CD4-positive, alpha-beta T cell (primary cell): ENCODE data around the gene GADD45B. TPM values are rescaled to one million over a fixed set of nuclear protein-coding genes. Genes with fewer than 3 reads are reported as not detected.

ENCODE experiments used
- ATAC-seq: fragments of 200-7000 bp; cut with Tn5 transposase; one replicate; pipeline ENCODE4 v1.10.0; 2022; ENCODE audit warnings: mild to moderate bottlenecking; ENCODE audit not compliant: poor library complexity
- CTCF ChIA-PET: fragments of 350-600 bp; sonication (Branson Sonifier 250); formaldehyde crosslinking; loops from one replicate; lab custom pipeline; 2021; ENCODE audit warnings: antibody characterized with exemption, inconsistent platforms; lab: Charles Lee
- POLR2A ChIA-PET: fragments of 350-600 bp; sonication (Branson Sonifier 250); formaldehyde crosslinking; loops from one replicate; lab custom pipeline; 2021; ENCODE audit warnings: antibody characterized with exemption, inconsistent platforms; lab: Charles Lee
- DNase-seq, 14 experiments: peaks; one replicate each; pipeline ENCODE4 v3.0.0-alpha.2; 2013 to 2020; ENCODE audit warnings: mixed read lengths in 2 of 14
- H3K27ac ChIP-seq, 2 donors: one replicate each; pipeline versions ENCODE4 v1.5.1 to v1.7.0; 2013; ENCODE audit warnings: low read length in 2 of 2, low read depth in 1 of 2, mild to moderate bottlenecking in 1 of 2
- H3K27me3 ChIP-seq, 2 experiments: 1 replicate in 1 of 2; 2 replicates in 1 of 2; pipeline versions ENCODE4 v1.6.1 to v1.7.0; 2013; ENCODE audit warnings: low read length in 2 of 2, control low read depth in 1 of 2, mild to moderate bottlenecking in 1 of 2, moderate library complexity in 1 of 2; ENCODE audit not compliant: insufficient read depth in 2 of 2, control insufficient read depth in 1 of 2
- H3K36me3 ChIP-seq: one replicate; pipeline ENCODE4 v1.6.1; 2013; ENCODE audit warnings: low read length, control low read depth; ENCODE audit not compliant: insufficient read depth
- H3K4me1 ChIP-seq: one replicate; pipeline ENCODE4 v1.6.1; 2013; ENCODE audit warnings: low read length, control low read depth; ENCODE audit not compliant: insufficient read depth
- H3K4me3 ChIP-seq: one replicate; pipeline ENCODE4 v1.5.1; 2013; ENCODE audit warnings: mild to moderate bottlenecking, low read length, moderate library complexity
- H3K9me3 ChIP-seq, 2 experiments: 1 replicate in 1 of 2; 2 replicates in 1 of 2; pipeline versions ENCODE4 v1.6.1 to v1.7.0; 2013; ENCODE audit warnings: low read length in 2 of 2, mild to moderate bottlenecking in 2 of 2, control low read depth in 1 of 2, moderate library complexity in 1 of 2; ENCODE audit not compliant: control insufficient read depth in 1 of 2, insufficient read depth in 1 of 2
- H3K27ac Mint-ChIP-seq: one replicate; pipeline ENCODE4 v1.8.0; 2020; ENCODE audit warnings: mixed read lengths
- H3K27me3 Mint-ChIP-seq: one replicate; pipeline ENCODE4 v1.8.0; 2021; ENCODE audit warnings: mixed read lengths
- H3K36me3 Mint-ChIP-seq: one replicate; pipeline ENCODE4 v1.8.0; 2021; ENCODE audit warnings: low read depth, mixed read lengths
- H3K4me1 Mint-ChIP-seq: one replicate; pipeline ENCODE4 v1.8.0; 2021; ENCODE audit warnings: low read depth, mixed read lengths
- H3K4me3 Mint-ChIP-seq: one replicate; pipeline ENCODE4 v1.8.0; 2020; ENCODE audit warnings: mild to moderate bottlenecking, mixed read lengths
- H3K9me3 Mint-ChIP-seq: one replicate; pipeline ENCODE4 v1.8.0; 2020; ENCODE audit warnings: mixed read lengths
- intact Hi-C, 2 experiments: fragments of 100-400 bp; cut with DNase I in 1 of 2; cut with micrococcal nuclease in 1 of 2; formaldehyde crosslinking; loops; one replicate each; pipeline versions ENCODE4 v1.15.1 to v1.9.0; 2023 to 2025; cut with DNase I, micrococcal nuclease
- total RNA-seq, 174 experiments: library from RNA in 2 of 174; stranded (reverse) in 2 of 174; gene quantifications; one replicate each; pipeline ENCODE4 v1.2.3 and lab custom pipeline; 2021 to 2026
- TF ChIP-seq, protein P1 (sequence below): fragments of 200-600 bp; IDR thresholded peaks from one replicate; pipeline ENCODE4 v1.8.0; 2022; ENCODE audit warnings: antibody characterized with exemption, mild to moderate bottlenecking

Gene GADD45B
- total RNA-seq, 2 experiments from 2014 or later, result 284 to 285 TPM

DNA sequence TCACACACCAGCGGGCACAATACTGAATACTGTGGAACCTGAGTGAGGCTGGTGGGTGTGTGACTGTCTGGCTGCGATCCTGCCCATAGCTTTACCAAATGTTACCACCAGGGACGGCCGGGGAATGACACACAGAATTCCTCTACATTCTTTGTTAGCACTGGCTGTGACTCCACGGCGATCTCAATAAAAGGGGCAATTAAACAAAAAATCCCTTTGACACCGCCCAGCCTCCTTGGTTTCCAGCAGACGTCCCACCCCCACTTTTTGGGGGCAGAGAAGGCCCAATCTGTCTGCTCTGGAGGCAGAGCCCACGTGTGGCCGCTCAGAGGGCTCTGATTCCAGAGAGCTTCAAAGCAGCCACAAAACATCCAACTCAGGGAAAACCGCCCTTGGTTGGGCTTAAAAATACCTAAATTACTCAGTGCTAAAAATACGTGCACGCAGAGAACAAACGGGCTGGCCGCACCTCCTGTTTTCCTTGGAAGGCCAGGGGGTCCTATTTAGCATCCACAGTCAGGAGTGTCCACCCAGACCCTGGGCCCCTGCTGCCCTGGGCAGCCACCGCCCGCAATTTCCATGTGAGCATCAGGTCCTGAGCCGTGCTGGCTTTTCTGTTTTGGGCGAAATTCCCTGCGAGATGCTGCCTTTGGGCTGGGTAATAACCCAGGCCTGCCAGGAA lies 47.8 kb downstream of the GADD45B start:
- TF ChIP-seq, protein P1, sequence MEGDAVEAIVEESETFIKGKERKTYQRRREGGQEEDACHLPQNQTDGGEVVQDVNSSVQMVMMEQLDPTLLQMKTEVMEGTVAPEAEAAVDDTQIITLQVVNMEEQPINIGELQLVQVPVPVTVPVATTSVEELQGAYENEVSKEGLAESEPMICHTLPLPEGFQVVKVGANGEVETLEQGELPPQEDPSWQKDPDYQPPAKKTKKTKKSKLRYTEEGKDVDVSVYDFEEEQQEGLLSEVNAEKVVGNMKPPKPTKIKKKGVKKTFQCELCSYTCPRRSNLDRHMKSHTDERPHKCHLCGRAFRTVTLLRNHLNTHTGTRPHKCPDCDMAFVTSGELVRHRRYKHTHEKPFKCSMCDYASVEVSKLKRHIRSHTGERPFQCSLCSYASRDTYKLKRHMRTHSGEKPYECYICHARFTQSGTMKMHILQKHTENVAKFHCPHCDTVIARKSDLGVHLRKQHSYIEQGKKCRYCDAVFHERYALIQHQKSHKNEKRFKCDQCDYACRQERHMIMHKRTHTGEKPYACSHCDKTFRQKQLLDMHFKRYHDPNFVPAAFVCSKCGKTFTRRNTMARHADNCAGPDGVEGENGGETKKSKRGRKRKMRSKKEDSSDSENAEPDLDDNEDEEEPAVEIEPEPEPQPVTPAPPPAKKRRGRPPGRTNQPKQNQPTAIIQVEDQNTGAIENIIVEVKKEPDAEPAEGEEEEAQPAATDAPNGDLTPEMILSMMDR, result no peak
- H3K4me1 Mint-ChIP-seq, result no peaks in the 10 kb centered on the region
- H3K9me3 Mint-ChIP-seq, result no peaks in the 10 kb centered on the region
- Histone ChIP-seq H3K4me3 (no peak overlapping the region), H3K36me3 (no peaks in the 10 kb centered on the region), H3K27me3 (no peaks in the 10 kb centered on the region), H3K4me1 (no peaks in the 10 kb centered on the region), H3K9me3 (no peaks in the 10 kb centered on the region), H3K27ac (no peak overlapping the region)
- ATAC-seq (no peak), DNase-seq (no peak)
- POLR2A ChIA-PET, result no interaction called here
- no peak overlapping the region for H3K27ac Mint-ChIP-seq
- no peaks in the 10 kb centered on the region for H3K27me3 Mint-ChIP-seq
- H3K4me3 Mint-ChIP-seq, result no peak overlapping the region
- no peaks in the 10 kb centered on the region for H3K36me3 Mint-ChIP-seq
- intact Hi-C loops, result no loop called here
- CTCF ChIA-PET, result no interaction called here

DNA sequence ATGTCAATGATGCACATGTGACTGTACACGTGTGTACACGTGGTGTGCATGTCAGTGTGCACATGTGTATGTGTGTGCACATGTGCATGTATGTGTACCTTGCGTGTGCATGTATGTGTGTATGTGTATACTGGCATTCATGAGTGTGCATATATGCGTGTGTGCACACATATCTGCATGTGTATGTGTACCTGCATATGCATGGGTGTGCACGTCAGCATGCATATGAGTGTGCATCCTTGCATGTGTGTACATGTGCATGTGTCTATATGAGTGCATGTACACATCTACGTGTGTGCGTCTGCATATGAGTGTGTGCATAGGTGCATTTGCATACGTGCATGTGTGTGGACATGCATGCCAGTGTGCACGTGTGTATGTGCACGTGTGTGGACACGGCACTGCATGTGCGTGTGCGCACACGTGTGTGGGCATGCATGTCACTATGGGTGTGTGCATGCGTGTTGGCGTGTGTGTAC lies 48.5 kb downstream of the GADD45B start:
- no peak overlapping the region for H3K27ac Mint-ChIP-seq
- H3K27me3 Mint-ChIP-seq, result no peaks in the 10 kb centered on the region
- Histone ChIP-seq H3K4me3 (no peak overlapping the region), H3K27ac (no peak overlapping the region), H3K4me1 (no peaks in the 10 kb centered on the region), H3K9me3 (no peaks in the 10 kb centered on the region), H3K36me3 (no peaks in the 10 kb centered on the region), H3K27me3 (no peaks in the 10 kb centered on the region)
- H3K4me3 Mint-ChIP-seq, result no peak overlapping the region
- POLR2A ChIA-PET, result no interaction called here
- no peaks in the 10 kb centered on the region for H3K36me3 Mint-ChIP-seq
- no peaks in the 10 kb centered on the region for H3K4me1 Mint-ChIP-seq
- ATAC-seq, result no peak
- no peaks in the 10 kb centered on the region for H3K9me3 Mint-ChIP-seq
- TF ChIP-seq, protein P1, result no peak
- CTCF ChIA-PET, result no interaction called here
- intact Hi-C loops, result no loop called here
- no peak for DNase-seq

DNA sequence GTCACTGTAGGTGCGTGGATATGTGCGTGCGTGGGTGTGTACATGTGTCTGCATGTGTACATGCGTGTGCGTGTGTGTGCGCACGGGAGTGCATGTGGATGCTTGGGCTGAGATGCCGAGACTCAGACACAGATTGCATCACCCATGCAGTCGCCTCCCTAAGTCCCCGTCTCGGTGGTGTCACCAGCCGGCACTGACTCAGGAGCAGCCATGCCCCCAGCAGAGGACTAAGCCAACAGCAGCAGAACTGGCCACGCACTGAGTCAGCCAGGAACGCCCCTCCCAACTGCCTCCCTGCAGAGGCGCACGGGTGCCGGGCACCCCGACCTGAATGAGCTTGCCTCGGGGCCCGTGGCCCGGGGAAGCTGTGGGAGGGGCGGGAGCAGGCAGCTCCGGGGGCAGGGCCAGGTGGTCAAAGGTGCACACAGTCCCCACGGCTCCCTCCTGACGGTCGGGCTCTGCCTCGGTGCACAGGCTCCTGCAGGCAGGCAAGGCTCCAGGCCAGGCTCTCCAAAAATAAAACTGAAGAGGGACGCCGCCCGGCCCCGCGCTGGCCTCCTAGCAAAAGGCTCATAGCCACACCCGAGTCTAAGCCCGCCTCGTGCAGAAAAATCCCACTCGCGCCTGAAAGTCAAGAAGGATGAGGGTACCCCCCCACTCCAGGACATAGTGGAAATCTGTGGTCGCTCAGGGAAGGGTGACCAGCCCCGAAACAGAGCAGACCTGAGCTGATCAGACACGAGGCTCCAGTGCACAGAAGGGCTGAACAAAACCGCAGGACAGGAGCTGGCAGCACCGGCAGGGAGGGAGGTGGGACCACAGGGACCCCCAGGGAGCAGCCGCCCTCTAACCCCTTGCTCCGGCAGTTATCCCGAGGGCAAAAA lies 49.2 kb downstream of the GADD45B start:
- no peak for ATAC-seq
- H3K27me3 ChIP-seq, result no peaks in the 10 kb centered on the region
- no peaks in the 10 kb centered on the region for H3K4me1 Mint-ChIP-seq
- DNase-seq, result no peak
- no peaks in the 10 kb centered on the region for H3K9me3 Mint-ChIP-seq
- no peak overlapping the region for H3K4me3 Mint-ChIP-seq
- no peak overlapping the region for H3K4me3 ChIP-seq
- ChIA-PET CTCF (no interaction called here), POLR2A (no interaction called here)
- H3K36me3 ChIP-seq, result no peaks in the 10 kb centered on the region
- no peaks in the 10 kb centered on the region for H3K4me1 ChIP-seq
- H3K36me3 Mint-ChIP-seq, result no peaks in the 10 kb centered on the region
- TF ChIP-seq, protein P1, result no peak
- no peaks in the 10 kb centered on the region for H3K27me3 Mint-ChIP-seq
- H3K27ac ChIP-seq, result no peak overlapping the region
- H3K9me3 ChIP-seq, result no peaks in the 10 kb centered on the region
- no peak overlapping the region for H3K27ac Mint-ChIP-seq
- intact Hi-C loops, result no loop called here
